ENCODE results near the gene ZNF414. TPM values are rescaled to one million over a fixed set of nuclear protein-coding genes. Genes with fewer than 3 reads are reported as not detected.

The ZNF414 gene
- total and polyA plus RNA-seq, 2 of the 4 experiments (the other 2 are of a cell fraction) = 3.2 to 14.2 TPM

DNA sequence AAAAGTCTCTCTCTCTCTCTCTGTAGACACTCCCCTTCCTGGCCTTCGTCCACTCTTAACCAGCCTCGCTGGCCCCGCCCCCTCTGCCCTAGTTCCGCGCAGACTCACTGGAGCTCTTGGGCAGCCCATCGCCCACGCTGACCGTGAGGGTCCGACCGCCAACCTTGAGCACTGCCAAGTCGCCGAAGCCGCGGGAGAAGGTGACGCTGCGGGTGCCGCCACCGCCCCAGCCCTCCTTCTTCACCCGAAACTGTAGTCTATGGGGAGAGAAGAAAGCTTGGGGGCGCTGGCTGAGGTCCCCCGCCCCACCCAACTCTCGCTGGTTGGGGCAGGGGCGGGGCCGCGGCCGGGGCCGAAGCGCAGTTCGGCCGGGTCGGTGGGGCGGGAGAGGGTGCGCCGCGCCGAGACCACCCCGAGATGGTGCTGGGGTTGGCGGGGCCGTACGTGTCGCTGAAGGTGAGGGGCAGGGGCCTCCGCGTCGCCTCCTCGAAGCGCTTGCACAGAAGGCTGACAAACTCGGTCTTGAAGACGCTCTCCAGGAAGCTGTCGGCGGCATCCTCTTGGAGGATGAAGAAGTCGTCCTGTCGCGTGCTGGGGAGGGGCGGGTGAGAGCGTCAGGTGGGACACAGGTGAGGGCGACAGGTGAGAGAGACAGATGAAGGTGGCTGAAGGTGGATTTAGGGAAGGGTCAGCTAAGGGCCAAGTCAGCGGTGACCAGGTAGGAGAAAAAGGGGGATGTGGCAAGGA lies 12.6 kb upstream of the ZNF414 start:
- dilution Hi-C loops (cut with HindIII; ENCODE audit: low sequenced_read_pairs, unreplicated experiment) (no loop called here), in situ Hi-C loops (cut with MboI; ENCODE audit: low sequenced_read_pairs) (no loop called here), intact Hi-C loops (cut with micrococcal nuclease) (no loop called here)
- ATAC-seq (ENCODE audit: low read depth) = peak; percentile 67
- H3K4ac ChIP-seq (ENCODE audit: low read depth, low read length) = peak overlapping the region; percentile 83
- peak overlapping the region; percentile 73 for H3K4me3 ChIP-seq (ENCODE audit: insufficient read depth, low read depth, low read length)
- DNase-seq = peak; percentile 88
- peak overlapping the region; percentile 98 for H2AFZ ChIP-seq (replicated peaks; ENCODE audit: low read length, poor library complexity)
- no peaks in the 10 kb centered on the region for H3K27me3 ChIP-seq (ENCODE audit: control insufficient read depth, insufficient read depth, low read length)
- H3K14ac ChIP-seq (replicated peaks; ENCODE audit: low read depth, low read length) = peak overlapping the region; percentile 77
- peak overlapping the region; percentile 90 for H2AK5ac ChIP-seq (ENCODE audit: low read depth, low read length)
- peak overlapping the region; percentile 72 for H3K27ac ChIP-seq (ENCODE audit: insufficient read depth, low read length)
- H3K56ac ChIP-seq (ENCODE audit: extremely low read depth, insufficient read depth, low read length) = peak overlapping the region; percentile 74; the same call in 1 of the 2 replicates
- no peak overlapping the region for H2BK20ac ChIP-seq (ENCODE audit: low read depth, low read length)
- ChIA-PET CTCF (interaction anchor here (0.5 to 1.0 kb wide), 3 partner anchors 34 to 59 kb away, joined by 3 to 5 read pairs (median 3); no protein-coding TSS in a partner anchor), POLR2A (ENCODE audit: unreplicated experiment) (interaction anchor here (0.6 kb wide), 1 partner anchor 40 kb away, joined by 7 read pairs; no protein-coding TSS in a partner anchor)
- H3K79me1 ChIP-seq (ENCODE audit: low read depth in 1 of 2, low read length in 2 of 2) = peaks cover 24 to 32% of the 10 kb centered on the region in 2 experiments
- H3K9me3 ChIP-seq (ENCODE audit: control insufficient read depth, insufficient read depth, low read length) = no peaks in the 10 kb centered on the region
- peak overlapping the region; percentile 98 for H2AK9ac ChIP-seq (replicated peaks; ENCODE audit: low read depth, low read length, poor library complexity)
- peak overlapping the region; percentile 90 for H4K91ac ChIP-seq (ENCODE audit: insufficient read depth, low read depth, low read length)
- BruUV-seq (replicated peaks) = no TSS peak
- H3K4me2 ChIP-seq (ENCODE audit: low read depth, low read length) = peak overlapping the region; percentile 97
- H2BK15ac ChIP-seq (ENCODE audit: low read depth, low read length) = 0 out of 3 replicates have a peak overlapping the region, but pooled peaks have one; percentile 14
- no peak overlapping the region for H3K18ac ChIP-seq (ENCODE audit: low read depth, low read length)
- H2BK120ac ChIP-seq (ENCODE audit: low read depth, low read length) = peak overlapping the region; percentile 66; the same call in 1 of the 2 replicates
- TF ChIP-seq FOS (IDR thresholded peaks at IDR 0.05; ENCODE audit: low read depth, low read length) (no peak), CHD1 (IDR thresholded peaks at IDR 0.05; ENCODE audit: low read depth, low read length) (no peak), MAZ (IDR thresholded peaks at IDR 0.05; ENCODE audit: borderline replicate concordance, low read depth, low read length) (peak; percentile 36; the same call in 1 of the 2 replicates)
- peak overlapping the region; percentile 68 for H3K23ac ChIP-seq (ENCODE audit: low read depth, low read length)
- peaks cover 4% of the 10 kb centered on the region for H3K4me1 ChIP-seq (ENCODE audit: control insufficient read depth, insufficient read depth, low read length)
- peak overlapping the region; percentile 82 for H3K9ac ChIP-seq (ENCODE audit: low read depth, low read length)
- peak overlapping the region; percentile 63 for H2BK5ac ChIP-seq (ENCODE audit: low read depth, low read length, poor library complexity, severe bottlenecking)
- peaks cover 24% of the 10 kb centered on the region; the same call in 1 of the 2 replicates for H4K20me1 ChIP-seq (ENCODE audit: insufficient read depth, low read length)
- peak overlapping the region; percentile 76 for H4K5ac ChIP-seq (ENCODE audit: low read depth, low read length)
- WGBS, 2 experiments (ENCODE audit: extremely low coverage in 2 of 2, insufficient read length in 1 of 2) = 2% methylated on average over 7 of the region's 57 CpGs; no CpG with 5 or more reads in 1 of the 2 experiments
- peak overlapping the region; percentile 42 to 86; a peak in 3 of 4 replicates for H4K8ac ChIP-seq (ENCODE audit: low read depth in 2 of 2, low read length in 2 of 2)
- no peaks in the 10 kb centered on the region for H3K36me3 ChIP-seq (ENCODE audit: control insufficient read depth, insufficient read depth, low read length)
- peaks cover 27% of the 10 kb centered on the region for H3K9me1 ChIP-seq (ENCODE audit: insufficient read depth, low read length)

Data from IMR-90 (cell line).